ENCODE measurements around the gene CLNK.
"Not testable (repeated sequence)": the region's sequence is repeated elsewhere in the genome, so short reads cannot be mapped to it uniquely, and the experiment has no call there.

Gene CLNK

DNA sequence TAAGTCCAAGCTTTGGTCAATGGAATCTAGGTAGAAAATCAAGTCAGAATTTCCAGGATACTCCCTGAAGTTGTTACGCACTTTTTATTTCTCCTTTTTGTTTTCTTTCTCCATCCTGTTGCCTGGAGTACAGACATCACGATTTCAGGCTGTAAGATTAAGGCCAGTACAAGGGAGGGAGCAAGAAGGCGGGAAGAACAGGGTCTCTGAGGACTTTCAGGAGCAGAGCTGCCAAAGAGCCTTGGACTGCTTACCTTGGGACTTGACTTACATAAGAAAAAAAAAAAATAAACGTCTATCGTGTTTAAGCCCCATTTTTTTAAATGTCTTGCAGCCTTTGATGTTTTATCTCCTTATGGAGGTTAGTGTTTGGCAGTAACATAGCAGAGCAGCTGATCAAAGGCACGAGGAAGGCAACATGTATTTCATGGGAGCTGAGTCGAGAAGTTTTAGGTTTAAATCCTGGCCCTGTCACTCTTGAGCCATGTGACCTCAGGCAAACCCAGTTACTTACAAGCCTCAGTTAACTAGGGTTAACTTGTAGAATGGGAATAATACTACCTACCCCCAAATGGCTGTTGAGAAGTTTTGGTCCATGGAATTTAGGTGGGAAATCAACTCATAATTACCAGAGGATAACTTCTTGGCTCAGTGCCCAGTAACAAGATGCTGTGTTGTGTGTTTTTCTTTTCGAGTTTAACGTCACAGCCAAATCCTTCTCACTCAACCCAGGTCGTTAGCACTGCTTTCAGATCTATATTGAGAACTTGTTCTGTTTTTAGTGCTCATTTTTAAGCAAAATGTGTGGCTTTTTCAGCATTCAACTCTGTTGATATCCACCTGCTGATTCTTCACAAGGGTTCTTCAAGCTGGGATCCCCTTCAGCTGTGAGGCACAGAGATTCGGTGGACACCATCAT, 106.8 kb downstream of the CLNK start:
- no peak for DNase-seq (ENCODE audit: low read depth in 2 of 2)

- no peak for DNase-seq (ENCODE audit: low read depth in 2 of 2)
Observed at GRCh38 chr4:10577018-10577417, 107.5 kb downstream of the CLNK start.

DNA sequence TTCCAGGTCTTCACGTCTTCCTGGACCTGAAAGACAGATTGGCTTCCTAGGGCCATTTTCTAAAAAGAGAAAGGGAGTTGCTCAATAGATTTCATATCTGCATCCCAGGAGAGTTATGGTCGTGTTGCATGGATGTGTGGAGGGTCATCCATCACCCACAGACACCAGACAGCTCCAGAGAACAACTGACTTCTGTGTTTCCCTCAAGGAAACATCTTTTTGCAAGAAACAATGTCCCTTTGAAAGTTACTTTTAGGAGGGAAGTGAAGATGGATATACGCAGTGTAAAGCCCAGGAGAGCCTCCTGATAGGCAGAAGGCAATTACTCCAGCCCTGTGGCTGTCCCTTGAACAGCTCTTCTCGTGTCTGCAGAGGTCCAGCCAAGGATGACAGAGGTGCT, 108.3 kb downstream of the CLNK start:
- no peak for DNase-seq (ENCODE audit: low read depth in 2 of 2)

DNA sequence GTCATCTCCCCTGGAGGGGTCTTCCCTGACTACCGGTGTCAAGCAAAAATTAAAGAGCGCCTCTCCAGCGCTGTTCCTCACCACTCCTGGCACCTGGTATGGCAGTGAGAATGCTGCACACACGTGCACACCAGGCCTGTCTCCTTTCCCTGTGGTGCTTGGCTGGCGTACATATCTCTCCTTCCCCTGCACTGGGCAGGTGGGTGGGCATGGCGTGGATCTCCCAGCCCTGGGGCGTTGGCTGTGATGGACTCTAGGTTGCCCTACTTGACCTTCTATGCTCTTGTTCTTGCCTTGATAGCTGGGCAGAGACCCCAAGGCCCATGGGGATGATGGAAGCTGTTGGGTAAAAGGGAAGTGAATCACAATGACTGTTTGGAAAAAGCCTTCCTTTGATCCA, 109.2 kb downstream of the CLNK start:
- no peak for DNase-seq (ENCODE audit: low read depth in 2 of 2)

GRCh38 chr4:10574553-10574952, 110.0 kb downstream of the CLNK start:
- DNase-seq (ENCODE audit: low read depth in 2 of 2) = not testable (repeated sequence)

- DNase-seq (ENCODE audit: low read depth in 2 of 2) = no peak
Observed at GRCh38 chr4:10571909-10572308, 112.7 kb downstream of the CLNK start.

DNA sequence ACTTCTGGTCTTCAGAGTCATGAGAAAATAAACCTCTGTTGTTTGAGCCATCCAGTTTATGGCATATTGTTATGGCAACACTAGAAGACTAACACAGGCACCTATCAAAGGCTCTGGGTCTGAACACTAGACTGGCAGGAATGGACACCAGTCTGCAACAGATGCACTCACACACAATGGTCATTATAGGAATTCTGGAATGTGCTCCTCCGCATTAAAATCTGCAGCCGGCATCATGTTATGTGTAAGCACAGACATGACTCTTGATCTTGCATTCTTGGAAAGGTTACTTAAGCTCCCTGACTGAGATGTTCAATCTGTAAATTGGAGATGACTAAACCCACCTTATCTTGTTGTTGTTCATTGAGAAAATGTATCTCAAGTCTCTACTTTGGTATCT, 115.1 kb downstream of the CLNK start:
- no peak for DNase-seq (ENCODE audit: low read depth in 2 of 2)

GRCh38 chr4:10567766-10568165, 116.8 kb downstream of the CLNK start:
- no peak for DNase-seq (ENCODE audit: low read depth in 2 of 2)

DNA sequence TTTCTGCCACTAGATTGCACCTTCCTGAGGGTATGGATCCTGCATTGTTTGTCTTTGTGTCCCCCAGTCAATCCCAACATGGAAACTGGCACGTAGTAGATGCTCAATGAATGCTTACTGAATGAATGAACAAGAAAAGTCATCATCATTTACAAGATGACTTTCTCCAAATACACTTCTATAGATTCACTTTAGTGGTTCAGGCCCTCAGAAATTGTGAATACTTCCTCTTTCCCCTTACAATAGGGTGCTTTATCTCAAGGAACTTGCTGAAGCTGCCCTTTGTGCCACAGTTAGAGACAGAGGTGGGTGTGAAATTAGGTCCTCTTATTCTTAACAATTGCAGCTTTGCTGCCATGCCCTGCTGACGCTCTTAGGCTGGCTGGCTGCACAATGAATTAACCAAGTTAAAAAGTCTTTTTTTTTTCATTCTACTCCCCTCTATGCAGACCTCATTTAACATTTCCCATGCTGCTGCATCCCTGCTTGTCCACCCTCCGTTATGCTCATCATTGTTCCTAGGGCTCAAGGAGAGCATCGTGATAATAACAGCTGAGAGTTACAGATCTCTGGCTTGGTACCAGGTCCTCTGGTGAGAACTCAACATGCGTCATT, 119.3 kb downstream of the CLNK start:
- DNase-seq (ENCODE audit: low read depth in 2 of 2) = no peak

- DNase-seq (ENCODE audit: low read depth in 2 of 2) = peak; percentile 15 to 21
Observed at GRCh38 chr4:10554694-10555093, 129.9 kb downstream of the CLNK start.

DNA sequence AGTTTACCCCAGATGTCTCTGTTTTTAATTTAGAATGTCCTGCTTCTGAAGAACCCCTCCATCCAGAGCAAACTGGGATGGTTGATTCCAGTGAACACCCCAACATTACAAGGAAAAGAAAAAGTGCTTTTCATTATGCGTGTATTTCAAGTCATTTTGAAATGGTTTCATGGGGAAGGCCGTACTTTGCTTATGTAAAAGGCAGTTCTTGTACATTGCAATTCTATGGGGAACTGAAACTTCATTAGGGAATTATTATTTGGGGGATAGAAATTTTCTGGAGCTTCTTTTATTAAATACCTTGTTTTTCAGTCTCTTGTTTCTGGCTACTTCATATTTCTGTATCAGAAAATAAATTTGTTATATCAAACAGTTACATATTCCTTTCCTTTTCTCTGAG, 130.4 kb downstream of the CLNK start:
- no peak for DNase-seq (ENCODE audit: low read depth in 2 of 2)

GRCh38 chr4:10552591-10553280, 131.8 kb downstream of the CLNK start:
- no peak for DNase-seq (ENCODE audit: low read depth in 2 of 2)

GRCh38 chr4:10535912-10536311, 148.7 kb downstream of the CLNK start:
- no peak for DNase-seq (ENCODE audit: low read depth in 2 of 2)

DNA sequence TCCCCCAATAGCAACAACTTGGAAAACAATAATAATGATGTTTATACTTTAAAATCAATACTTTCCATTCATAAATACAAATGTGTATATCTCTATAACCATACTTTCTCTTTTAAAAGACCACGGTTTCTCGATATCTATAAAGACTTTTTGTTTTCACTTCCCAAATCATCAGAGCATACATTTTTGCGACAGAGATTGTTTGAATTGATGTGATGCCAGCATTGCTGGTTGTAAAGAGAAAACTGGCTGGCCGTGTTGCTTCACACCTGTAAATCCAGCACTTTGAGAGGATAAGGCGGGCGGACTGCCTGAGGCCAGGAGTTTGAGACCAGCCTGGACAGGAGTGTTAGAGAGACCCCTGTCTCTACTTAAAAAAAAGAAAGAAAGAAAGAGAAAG, 149.7 kb downstream of the CLNK start:
- no peak for DNase-seq (ENCODE audit: low read depth in 2 of 2)

GRCh38 chr4:10532155-10532554, 152.4 kb downstream of the CLNK start:
- DNase-seq (ENCODE audit: low read depth in 2 of 2) = no peak

GRCh38 chr4:10530137-10530786, 154.3 kb downstream of the CLNK start:
- DNase-seq (ENCODE audit: low read depth in 2 of 2) = no peak

- no peak for DNase-seq (ENCODE audit: low read depth in 2 of 2)
Observed at GRCh38 chr4:10529291-10530136, 155.1 kb downstream of the CLNK start.

DNA sequence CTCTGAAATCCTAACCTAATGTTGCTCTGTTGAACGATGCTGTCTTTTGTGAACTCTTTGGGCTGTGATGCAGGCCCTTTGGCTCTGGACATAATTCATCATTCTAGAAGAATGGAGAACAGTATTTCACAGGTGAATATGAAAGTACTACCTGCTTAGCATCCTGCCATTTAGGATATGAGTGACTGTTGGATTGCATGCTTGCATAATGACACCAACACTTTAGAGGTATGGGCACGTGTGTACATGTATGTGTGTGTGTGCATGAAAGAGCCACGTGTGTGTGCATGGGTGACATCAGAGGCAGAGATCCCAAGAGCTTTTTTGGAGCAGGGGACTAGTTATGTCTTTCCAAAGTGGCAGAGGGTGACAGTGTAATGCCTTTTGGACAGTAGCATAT, 157.1 kb downstream of the CLNK start:
- no peak for DNase-seq (ENCODE audit: low read depth in 2 of 2)

DNA sequence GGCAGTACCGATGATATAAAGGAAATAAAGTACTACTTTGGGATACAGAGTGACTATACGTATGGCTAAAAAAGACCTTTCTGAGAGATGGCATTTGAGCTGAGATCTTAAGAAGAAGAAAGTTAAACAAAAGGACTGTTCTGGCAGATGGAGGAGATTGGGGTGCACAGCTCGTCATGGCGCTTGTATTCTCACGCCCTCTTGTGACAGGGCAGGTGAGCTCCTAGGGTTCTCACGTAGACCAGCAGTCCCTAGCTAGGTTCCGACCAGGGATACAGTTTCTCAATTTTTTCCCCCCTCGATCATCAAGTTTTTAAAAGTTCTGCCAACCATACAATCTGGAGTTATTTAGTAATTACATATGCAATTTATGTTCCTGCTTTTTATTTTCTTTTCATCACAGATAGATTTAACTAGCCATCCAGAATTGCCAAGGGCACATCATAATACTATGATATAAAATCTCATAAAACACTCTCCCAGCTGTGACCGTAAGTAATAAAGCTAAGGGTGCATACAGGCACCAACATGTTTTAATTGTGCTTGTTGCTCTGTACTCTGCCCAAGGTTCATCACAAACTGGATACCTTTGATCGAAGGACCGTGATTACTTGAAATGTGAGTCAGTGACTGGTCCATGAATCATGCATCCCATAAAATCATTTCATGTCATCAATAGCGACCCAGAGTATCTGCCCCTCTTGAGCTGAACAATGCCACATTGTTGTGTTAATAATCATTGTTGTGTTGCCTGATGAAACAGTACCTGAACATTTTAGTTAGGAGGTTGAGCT, 157.9 kb downstream of the CLNK start:
- no peak for DNase-seq (ENCODE audit: low read depth in 2 of 2)

- DNase-seq (ENCODE audit: low read depth in 2 of 2) = no peak
Observed at GRCh38 chr4:10524196-10524833, 160.3 kb downstream of the CLNK start.
